ENCODE data around the gene RIC8A.

- TF ChIP-seq CTCF (IDR thresholded peaks at IDR 0.05; ENCODE audit: low read depth, low read length) (no peak), EZH2phosphoT487 (IDR thresholded peaks at IDR 0.05; ENCODE audit: low read depth) (no peak)
These were observed 28.7 kb downstream of the RIC8A start, which contains the start of gene SIRT3 for GRCh38 chr11:235997-236773.
